GM18499 (cell line): Measurements from ENCODE around the gene HYPK.
"Not testable (repeated sequence)": the region's sequence is repeated elsewhere in the genome, so short reads cannot be mapped to it uniquely, and the experiment has no call there.

Experiments used
- ATAC-seq: cut with Tn5 transposase; IDR thresholded peaks from one replicate; pipeline ENCODE4 v1.9.1; 2021; ENCODE audit warnings: moderate number of reproducible peaks; ENCODE audit not compliant: insufficient read depth, unreplicated experiment

HYPK gene

DNA sequence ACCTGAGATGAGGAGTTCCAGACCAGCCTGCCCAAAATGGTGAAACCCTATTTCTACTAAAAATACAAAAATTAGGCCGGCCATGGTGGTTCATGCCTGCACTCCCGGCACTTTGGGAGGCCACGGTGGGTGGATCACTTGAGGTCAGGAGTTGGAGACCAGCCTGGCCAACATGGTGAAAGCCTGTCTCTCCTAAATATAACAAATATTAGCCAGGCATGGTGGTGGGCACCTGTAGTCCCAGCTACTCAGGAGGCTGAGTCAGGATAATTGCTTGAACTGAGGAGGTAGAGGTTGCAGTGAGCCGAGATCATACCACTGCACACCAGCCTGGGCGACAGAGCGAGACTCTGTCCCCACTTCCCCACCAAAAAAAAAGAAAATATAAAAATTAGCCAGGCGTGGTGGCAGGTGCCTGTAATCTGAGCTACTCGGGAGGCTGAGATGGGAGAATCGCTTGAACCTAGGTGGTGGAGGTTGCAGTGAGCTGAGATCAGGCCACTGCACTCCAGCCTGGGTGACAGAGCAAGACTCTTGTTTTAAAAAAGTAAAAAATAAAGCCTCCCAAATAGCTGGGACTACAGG, 30.4 kb downstream of the HYPK start:
- not testable (repeated sequence) for ATAC-seq

DNA sequence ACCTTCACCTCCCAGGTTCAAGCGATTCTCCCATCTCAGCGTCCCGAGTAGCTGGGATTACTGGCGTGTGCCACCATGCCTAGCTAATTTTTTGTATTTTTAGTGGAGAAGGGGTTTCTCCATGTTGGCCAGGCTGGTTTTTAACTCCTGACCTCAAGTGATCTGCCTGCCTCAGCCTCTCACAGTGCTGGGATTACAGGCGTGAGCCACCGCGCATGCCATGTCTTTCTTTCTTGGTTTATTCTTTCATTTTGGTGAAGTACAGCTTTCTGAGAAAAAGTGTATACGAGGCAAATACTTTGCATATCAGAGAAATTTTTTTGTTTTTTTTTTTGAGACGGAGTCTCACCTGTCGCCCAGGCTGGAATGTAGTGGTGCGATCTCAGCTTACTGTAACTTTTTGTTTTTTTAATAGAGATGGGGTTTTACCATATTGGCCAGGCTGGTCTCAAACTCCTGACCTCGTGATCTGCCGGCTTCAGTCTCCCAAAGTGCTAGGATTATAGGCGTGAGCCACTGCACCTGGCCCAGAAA, 31.2 kb downstream of the HYPK start:
- ATAC-seq: not testable (repeated sequence)

DNA sequence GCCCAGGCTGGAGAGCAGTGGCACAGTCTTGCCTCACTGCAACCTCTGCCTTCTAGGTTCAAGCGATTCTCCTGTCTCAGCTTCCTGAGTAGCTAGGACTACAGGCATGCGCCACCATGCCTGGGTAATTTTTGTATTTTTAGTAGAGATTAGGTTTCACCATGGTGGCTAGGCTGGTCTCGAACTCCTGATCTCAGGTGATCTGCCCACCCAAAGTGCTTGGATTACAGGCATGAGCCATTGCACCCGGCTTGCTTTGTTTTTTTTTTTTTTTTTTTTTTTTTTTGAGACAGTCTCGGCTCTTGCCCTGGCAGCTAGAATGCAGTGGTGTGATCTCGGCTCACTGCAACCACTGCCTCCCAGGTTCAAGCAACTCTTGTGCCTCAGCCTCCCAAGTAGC, 32.1 kb downstream of the HYPK start:
- not testable (repeated sequence) for ATAC-seq

DNA sequence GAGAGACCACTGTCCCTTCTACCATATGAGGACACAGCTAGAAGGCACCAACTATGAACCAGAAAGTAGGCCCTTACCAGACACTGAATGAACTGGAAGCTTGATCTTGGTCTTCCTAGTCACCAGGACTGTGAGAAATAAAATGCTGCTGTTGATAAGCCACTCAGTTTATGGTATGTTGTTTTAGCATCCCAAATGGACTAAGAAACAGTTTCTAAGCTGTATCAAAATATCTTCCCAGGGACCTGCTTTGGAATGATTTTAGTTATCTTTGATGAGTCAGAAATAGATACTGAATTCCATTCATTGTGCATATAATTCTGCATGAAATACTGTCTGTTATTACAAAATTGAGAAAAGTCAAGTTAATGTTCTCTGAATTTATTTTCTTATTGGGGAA, 45.0 kb downstream of the HYPK start:
- no peak for ATAC-seq

DNA sequence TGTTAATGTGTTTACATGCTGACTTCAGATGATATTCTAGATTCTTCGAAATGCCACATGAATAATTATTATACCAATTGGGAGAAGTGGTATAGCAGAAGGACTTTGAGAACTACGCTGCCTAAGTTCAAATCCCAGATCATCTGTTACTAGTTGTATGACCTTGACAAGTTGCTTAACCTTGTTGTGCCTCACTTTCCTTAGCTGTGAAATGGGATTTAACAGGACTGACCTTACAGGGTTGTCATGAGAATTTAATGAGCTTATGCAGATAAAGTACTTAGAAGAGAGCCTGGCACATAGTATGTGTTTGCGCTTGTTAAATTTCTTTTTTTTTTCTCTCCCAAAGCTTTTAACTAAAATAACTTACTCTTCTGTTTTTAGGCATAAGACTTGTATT, 50.9 kb downstream of the HYPK start:
- no peak for ATAC-seq

DNA sequence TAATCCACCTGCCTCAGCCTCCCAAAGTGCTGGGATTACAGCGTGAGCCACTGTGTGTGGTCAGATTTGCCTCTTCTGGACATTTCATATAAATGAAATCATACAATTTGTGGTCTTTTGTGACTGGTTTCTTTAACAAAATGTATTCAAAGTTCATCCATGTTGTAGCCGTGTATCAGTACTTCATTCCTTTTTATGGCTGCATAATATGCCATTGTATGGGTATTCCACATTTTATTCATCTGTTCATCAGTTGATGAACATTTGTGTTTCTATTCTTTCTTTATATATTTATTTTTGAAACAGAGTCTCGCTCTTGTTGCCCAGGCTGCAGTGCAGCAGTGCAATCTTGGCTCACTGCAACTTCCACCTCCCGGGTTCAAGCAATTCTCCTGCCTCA, 52.2 kb downstream of the HYPK start:
- no peak for ATAC-seq
